ENCODE measurements around the gene SENP5. TPM values are rescaled to one million over a fixed set of nuclear protein-coding genes. Genes with fewer than 3 reads are reported as not detected.

The SENP5 gene
- total RNA-seq, 4 donors from 2014 or later, result 21.4 to 42.7 (median 31.7) TPM

GRCh38 chr3:196966526-196967401 lies 99.0 kb downstream of the SENP5 start:
- intact Hi-C loops (cut with DNase I; ENCODE audit: low total_unique reads), result no loop called here
- TF ChIP-seq CTCF (IDR thresholded peaks at IDR 0.05 in 4 of 5, conservative IDR thresholded peaks at IDR 0.05 in 1 of 5) (no peak), POLR2A (IDR thresholded peaks at IDR 0.05) (no peak)
- in situ Hi-C loops (cut with MboI; ENCODE audit: low sequenced_read_pairs in 4 of 4), result loop anchor here in 2 of 4 donors (10.0 to 25.0 kb wide), 2 partner anchors 104 to 132 kb away; partner anchors contain the start of gene SENP5 (in 1 of the 2)

GRCh38 chr3:196967412-196968232 lies 99.9 kb downstream of the SENP5 start:
- Histone ChIP-seq H3K27ac (peak overlapping the region in 3 of 4 donors; percentile 44 to 74 (median 56)), H3K27me3 (no peaks in the 10 kb centered on the region), H3K36me3 (no peaks in the 10 kb centered on the region), H3K4me1 (peaks cover 0 to 9% of the 10 kb centered on the region in 2 donors), H3K9me3 (no peaks in the 10 kb centered on the region), H3K4me3 (peak overlapping the region; percentile 69 to 86 (median 78))
- DNase-seq, result no peak
- TF ChIP-seq CTCF (IDR thresholded peaks at IDR 0.05 in 4 of 5, conservative IDR thresholded peaks at IDR 0.05 in 1 of 5), result no peak
- TF ChIP-seq POLR2A (IDR thresholded peaks at IDR 0.05), result no peak
- in situ Hi-C loops (cut with MboI; ENCODE audit: low sequenced_read_pairs in 4 of 4) (loop anchor here in 2 of 4 donors (10.0 to 25.0 kb wide), 2 partner anchors 105 to 133 kb away; partner anchors contain the start of gene SENP5 (in 1 of the 2)), intact Hi-C loops (cut with DNase I; ENCODE audit: low total_unique reads) (no loop called here)
- no peak for ATAC-seq

More at GRCh38 chr3:196966526-196967401, 99.0 kb downstream of the SENP5 start:
- H3K27me3 ChIP-seq, result no peaks in the 10 kb centered on the region
- no peak for DNase-seq
- H3K27ac ChIP-seq, result no peak overlapping the region
- no peaks in the 10 kb centered on the region for H3K9me3 ChIP-seq
- peaks cover 0 to 9% of the 10 kb centered on the region in 2 donors for H3K4me1 ChIP-seq
- no peak for ATAC-seq
- H3K36me3 ChIP-seq, result no peaks in the 10 kb centered on the region
- H3K4me3 ChIP-seq, result peak overlapping the region in 1 of 4 donors; percentile 78

GRCh38 chr3:196968233-196969133 lies 100.8 kb downstream of the SENP5 start, which contains the start of gene PIGZ:
Gene PIGZ, minus strand, starts transcription at chr3:196968833. Its CDS starts 16,802 bp downstream, at chr3:196952031.
- Histone ChIP-seq H3K4me1 (peaks cover 0 to 9% of the 10 kb centered on the region in 2 donors), H3K27ac (peak within 1 kb of the TSS; percentile 74 to 78 (median 77)), H3K27me3 (no peaks in the 10 kb centered on the region), H3K36me3 (no peaks in the 10 kb centered on the region), H3K9me3 (no peaks in the 10 kb centered on the region), H3K4me3 (peak within 1 kb of the TSS; percentile 78 to 97 (median 88))
- in situ Hi-C loops (cut with MboI; ENCODE audit: low sequenced_read_pairs in 4 of 4), result loop anchor here in 2 of 4 donors (10.0 to 25.0 kb wide), 2 partner anchors 106 to 134 kb away; partner anchors contain the start of gene SENP5 (in 1 of the 2)
- intact Hi-C loops (cut with DNase I; ENCODE audit: low total_unique reads), result loop anchor here (1.0 kb wide), 1 partner anchor 26 kb away; the partner anchor contains the start of gene NCBP2
- no peak for DNase-seq
- TF ChIP-seq CTCF (IDR thresholded peaks at IDR 0.05 in 4 of 5, conservative IDR thresholded peaks at IDR 0.05 in 1 of 5), result no peak
- peak; percentile 40 to 50 for TF ChIP-seq POLR2A (IDR thresholded peaks at IDR 0.05)
- ATAC-seq, result peak; percentile 74 to 75
